GM20431 (cell line): ENCODE measurements around the gene PLCB3.

Source experiments
- in situ Hi-C: fragments of 300-500 bp; cut with MseI, MboI; formaldehyde crosslinking; loops from one replicate; pipeline ENCODE4 v1.15.0; 2020; ENCODE audit warnings: low sequenced_read_pairs; ENCODE audit not compliant: unreplicated experiment

PLCB3 gene

DNA sequence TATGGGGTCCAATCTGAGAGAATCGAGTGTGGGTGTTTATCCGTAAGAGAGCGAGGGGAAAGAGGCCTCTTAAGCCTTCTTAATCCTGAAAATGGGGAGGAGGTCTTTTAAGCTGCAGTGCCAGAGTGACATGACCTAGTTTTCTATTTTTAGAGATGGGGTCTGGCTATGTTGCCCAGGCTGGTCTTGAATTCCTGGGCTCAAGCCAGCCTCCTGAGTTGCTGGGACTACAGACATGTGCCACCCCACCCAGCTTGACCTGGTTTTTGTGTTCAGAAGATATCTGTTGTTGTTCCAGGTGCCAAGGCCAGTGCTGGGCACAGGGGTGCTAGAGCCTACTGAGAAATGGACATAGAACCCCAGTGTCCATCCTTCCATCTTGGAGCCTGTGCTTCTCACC lies 31.8 kb downstream of the PLCB3 start:
- in situ Hi-C loops = no loop called here

DNA sequence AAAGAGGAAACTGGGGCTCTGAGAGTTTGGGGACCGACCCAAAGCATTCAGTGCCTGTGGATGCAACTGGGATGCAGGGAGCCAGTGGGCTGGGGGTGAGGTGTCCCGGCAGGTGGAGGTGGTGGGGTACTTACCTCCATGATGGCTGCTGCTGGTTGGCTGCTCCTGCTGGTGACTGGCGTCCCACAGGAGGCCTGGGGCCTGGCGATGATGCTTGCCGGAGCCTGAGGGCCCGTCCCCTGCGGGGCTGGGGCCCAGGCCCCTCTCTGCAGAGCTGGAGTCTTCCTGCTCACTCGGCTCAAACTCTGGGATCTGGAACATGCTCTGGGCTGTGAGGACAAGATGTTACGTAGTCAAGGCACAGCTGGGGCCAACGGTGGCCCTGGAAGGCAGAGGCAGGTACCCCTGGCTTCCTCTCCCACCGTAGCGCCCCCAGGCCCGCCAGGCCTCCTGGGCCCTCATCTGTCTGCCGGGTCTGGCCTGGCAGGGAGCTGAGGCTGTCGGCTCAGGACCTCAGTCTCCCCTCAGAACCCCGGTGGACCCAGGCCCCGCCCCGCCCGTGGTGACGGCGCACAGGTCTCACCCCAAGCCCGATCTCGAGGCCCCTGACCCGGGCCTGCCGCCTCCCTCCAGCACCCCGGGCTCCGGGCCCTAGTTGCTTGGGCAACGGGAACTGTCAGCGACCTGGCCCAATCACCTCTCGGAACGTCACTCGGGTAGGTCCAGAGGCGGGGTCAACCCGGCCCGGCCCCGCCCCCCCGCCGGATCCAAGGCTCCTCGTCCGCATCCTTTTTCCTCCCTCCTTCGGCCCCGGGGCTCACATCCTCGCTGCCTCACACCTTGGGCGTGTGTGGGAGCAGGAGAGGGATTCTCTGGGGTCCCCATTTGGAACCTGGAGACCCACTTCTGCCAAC lies 33.0 kb downstream of the PLCB3 start, which contains the start of gene BAD:
Gene BAD (minus strand): TSS at position 618 of the 914 bp plus-strand sequence. CDS start 297 bp downstream, at position 321.
- in situ Hi-C loops = no loop called here

DNA sequence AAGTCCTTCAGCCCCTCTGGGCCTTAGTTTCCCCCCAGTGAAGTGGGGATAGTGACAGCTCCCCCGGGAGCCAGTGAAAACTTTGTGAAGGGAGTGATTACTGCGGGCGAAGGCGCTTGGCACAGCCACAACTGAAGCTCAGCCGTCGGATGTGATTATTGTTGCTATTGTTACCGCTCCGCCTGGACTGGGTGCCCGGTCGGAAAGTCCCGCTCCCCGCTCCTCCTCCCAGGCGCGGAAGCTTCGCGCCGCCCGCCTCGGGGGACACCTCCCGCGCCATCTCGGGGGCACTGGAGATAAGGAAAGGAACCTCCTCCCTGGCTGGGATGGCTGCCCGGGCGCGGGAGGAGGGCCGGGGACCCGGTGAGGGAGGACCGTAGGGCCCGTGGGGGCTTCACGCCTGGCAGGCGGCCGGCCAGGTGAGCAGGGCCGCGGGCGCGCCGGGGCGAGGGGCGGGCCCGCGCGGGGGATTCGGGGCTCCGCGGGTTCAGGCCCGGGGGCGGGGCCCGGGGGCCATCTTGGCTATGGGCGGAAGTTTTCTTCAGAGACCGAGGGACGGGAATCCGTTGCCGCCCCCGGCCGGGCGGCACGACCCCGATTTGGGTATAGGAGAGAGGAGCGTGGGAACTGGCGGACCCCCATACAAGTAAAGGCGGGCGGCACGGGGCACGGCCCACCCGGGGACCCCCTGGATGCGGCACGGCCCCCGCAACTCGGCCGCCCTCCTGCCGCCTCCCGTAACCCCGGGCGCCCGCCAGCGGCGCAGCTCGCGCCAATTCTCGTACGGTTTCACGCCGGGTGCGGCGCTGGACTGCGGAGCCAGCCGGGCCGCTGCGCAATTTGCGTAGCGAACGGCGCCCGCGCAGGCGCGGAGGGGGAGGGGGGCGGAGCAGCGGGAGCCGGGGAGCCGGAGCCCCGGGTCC lies 33.9 kb downstream of the PLCB3 start, which contains the start of gene GPR137:
Gene GPR137 (plus strand): TSS at position 887 of the 923 bp plus-strand sequence. CDS start 677 bp downstream, outside the sequence.
- in situ Hi-C loops = no loop called here

DNA sequence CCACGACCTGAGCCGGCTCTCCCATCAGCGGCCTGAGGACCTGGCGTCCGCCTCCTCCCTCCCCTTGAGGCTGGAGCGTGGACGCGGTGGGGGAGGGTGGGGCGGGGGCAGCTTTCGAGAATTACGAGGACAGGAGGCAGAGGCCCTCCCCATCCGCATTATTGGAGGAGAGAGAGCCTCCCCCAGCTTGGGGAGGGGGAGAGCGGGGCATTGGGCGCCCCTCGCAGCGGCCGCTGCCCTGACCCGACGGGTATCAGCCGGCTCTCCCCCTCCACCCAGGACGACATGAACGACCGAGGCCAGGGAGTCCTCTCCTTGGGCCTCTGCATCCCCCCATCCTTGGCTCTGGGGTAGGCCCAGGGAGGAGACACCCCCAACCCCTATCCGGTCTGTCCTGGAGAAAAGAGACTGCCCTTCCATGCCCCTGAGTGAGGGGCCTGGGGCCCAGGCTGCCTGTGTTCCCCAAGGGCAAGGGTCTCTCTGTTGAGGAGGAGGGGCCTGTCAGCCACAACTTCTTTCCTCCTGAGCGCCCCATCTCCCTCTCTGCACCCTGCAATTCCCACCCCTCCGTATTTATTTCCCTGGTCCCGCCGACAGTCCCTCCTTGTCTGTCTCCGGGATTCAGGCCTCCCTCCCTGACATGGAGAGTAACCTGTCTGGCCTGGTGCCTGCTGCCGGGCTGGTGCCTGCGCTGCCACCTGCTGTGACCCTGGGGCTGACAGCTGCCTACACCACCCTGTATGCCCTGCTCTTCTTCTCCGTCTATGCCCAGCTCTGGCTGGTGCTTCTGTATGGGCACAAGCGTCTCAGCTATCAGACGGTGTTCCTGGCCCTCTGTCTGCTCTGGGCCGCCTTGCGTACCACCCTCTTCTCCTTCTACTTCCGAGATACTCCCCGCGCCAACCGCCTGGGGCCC lies 34.8 kb downstream of the PLCB3 start:
- in situ Hi-C loops = no loop called here

DNA sequence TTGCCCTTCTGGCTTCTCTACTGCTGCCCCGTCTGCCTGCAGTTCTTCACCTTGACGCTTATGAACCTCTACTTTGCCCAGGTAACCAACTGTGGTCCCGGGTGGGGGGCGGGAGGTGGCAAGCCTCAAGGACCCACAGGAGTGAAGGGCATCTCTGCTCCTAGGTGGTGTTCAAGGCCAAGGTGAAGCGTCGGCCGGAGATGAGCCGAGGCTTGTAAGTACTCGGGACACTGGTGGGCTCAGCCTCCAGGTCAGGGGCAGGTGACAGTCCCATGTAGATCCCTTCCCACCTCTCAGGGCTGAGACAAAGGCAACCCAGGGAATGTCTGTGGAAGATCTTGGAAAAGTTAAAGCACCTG lies 35.5 kb downstream of the PLCB3 start:
- in situ Hi-C loops = no loop called here

DNA sequence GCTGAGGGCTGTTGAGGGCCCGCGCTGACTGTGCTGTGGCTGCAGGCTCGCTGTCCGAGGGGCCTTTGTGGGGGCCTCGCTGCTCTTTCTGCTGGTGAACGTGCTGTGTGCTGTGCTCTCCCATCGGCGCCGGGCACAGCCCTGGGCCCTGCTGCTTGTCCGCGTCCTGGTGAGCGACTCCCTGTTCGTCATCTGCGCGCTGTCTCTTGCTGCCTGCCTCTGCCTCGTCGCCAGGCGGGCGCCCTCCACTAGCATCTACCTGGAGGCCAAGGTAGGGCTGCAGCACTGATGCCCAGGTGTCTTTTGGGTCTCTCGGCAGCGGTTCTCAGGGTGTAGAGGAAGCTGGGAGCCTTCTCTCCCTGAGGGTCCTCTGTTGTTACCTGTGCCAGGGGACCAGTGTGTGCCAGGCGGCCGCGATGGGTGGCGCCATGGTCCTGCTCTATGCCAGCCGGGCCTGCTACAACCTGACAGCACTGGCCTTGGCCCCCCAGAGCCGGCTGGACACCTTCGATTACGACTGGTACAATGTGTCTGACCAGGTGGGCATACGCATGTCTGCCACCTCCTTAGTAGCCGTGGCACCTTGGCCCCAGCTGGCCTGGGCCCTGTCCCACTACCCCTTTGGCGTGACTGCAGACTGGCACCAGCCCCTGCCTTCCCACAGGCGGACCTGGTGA lies 36.5 kb downstream of the PLCB3 start:
- in situ Hi-C loops = no loop called here

DNA sequence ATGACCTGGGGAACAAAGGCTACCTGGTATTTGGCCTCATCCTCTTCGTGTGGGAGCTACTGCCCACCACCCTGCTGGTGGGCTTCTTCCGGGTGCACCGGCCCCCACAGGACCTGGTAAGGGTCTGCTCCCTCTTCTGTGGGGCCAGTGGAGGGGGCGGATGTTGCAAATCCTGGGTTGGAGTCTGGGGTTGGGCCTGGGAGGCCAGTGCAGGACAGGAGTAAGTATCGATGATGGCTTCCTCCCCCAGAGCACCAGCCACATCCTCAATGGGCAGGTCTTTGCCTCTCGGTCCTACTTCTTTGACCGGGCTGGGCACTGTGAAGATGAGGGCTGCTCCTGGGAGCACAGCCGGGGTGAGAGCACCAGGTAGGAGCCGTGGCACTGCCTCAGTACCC lies 37.0 kb downstream of the PLCB3 start:
- in situ Hi-C loops = no loop called here

DNA sequence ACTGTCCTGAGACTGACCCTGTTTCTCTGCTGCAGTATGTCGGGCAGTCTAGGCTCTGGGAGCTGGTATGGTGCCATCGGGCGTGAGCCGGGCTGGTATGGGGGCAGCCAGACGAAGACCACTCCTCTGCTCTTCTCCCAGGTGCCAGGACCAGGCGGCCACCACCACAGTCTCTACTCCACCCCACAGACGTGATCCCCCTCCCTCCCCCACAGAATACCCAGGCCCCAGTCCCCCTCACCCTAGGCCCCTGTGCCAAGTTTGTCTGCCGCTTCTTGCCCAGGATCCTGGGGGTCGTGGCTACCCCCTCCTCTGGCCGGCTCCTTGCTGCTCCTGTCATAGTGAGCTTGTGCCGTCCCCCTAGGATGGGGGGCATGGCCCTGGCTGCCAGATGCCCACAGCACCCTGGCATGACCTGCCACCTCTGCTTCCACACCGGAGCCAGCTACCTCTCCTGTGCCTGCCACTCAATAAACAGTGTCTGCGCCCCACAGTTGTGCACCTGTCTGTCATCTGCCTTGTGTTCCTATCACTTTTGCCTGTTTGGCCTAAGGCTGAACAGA lies 37.8 kb downstream of the PLCB3 start:
- in situ Hi-C loops = no loop called here

DNA sequence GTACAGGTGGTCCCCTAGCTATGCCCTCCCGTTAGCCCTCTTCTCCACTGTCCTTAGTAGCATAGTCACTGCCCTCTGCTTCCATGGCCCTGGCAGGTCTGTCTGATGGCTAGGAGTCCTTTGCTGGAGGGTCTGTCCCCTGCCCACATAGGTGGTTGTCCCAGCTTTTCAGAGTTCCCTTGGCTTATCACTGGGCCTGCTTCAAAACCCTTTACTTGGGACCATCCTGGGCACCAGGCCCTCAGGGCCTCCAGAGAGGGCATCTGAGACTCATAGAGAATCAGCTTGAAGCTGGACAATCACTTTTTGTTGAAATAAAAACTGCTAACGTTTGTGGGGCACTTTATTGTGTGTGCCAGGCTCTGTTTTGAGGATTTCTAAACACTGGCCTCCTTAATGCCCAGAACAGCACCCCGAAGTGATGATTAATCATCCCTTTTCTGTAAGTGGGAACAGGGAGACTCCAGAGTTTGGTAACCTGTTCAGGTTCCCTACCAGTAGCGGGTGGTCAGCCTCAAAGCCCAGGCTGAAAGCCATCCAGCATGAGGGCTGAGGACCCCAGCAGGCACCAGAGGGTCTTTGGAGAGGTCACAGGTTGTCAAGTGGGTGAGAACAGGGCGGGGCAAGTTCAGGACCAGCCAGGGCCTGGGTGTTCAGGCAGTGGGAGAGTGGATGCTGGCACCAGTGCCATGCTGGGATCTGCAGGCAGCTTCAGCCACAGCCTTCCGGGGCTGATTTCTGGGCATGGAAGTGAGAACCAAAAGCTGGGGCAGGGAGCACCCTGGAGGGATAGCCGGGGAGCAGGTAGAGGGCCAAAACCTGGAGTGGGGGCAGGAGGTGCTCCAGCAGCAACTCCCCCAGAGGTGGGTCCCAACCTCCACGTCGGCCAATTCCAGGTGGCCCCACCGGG lies 39.3 kb downstream of the PLCB3 start:
- in situ Hi-C loops = no loop called here

DNA sequence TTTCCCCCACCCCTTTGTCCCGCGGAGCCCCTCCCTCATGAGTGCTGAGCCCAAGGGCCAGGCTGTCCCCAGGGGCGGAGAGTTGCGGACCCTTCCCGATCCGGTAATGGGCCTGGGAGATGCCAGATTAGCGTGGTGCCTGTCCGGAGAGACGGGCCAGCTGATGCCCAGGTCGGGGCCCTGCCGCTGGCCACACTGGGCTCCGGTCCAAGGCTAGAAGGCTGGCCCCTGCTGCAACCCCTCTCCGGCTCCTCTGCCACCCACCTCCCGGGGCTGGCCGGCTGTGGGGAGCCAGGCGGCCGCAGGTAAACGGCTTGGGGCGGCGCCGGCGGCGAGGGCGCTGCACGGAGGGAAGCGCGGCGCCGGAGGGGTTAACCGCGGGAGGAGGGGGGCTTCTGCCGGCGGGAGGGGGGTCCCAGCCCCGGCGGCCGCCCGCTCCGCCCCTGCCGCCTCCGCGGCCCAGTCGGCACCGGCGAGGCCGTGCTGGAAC lies 40.0 kb downstream of the PLCB3 start, which contains the start of gene KCNK4:
Gene KCNK4 (plus strand): TSS at position 41 of the 490 bp plus-strand sequence. CDS start 1,717 bp downstream, outside the sequence.
- in situ Hi-C loops = no loop called here

DNA sequence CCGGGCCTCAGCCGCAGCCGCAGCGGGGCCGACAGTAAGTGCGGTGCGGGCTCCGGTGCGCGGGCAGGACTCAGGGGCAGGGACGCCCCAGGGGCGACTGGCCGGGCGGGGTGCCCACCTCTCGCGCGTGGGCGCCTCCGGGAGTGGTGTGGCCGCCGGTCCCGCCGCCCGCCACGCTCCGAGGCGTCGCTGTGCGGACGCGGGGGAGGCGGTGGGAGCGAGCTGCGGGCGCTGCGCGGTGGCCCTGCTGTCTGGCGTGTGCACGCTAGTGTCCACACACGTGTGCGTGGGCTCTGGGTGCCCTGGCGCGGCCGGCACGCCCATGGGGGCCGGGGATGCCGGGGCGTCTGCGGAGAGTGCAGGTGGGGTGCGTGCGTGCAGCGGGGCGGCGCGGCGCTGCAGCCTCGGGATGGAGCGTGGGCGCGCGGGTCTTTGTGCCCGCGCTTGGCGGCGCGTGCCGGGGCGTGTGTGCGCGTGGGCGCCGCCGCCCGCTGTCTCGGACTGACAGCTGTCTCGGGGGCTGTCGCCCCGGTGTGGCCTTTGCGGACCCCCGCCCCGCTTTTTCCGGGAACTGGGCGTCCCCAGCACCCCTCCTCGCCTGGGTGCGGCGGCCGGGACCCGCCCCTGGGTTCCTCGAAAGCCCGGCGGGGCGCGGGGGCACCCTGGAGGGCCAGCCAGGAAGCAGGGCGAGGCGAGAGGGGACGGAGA lies 40.6 kb downstream of the PLCB3 start:
- in situ Hi-C loops = no loop called here

DNA sequence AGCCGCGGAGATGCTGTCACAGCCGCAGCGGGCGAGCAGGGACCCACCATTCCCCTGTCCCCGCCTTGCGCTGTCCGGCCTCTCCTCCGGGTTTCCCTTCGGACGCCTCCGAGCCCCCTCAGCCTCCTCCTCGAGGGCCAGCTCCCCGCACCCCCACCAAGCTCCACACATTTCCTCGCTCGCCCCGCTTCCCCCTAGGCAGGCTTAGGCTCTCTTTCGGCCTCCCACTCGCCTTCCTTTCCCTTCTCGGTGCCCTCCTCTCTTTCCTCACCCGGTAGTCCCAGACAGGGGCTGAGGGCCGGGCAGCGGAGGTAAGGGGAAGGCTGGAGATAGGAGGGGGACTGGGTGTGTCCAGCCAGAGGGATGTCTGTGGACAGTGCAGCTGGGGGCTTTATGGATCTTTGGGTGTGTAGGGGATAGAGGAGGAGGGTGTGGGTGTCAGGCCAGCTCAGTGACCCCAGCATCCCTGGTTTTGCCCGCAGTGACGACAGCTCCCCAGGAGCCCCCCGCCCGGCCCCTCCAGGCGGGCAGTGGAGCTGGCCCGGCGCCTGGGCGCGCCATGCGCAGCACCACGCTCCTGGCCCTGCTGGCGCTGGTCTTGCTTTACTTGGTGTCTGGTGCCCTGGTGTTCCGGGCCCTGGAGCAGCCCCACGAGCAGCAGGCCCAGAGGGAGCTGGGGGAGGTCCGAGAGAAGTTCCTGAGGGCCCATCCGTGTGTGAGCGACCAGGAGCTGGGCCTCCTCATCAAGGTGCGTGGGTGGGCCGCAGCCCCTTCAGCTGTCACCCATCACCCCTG lies 41.3 kb downstream of the PLCB3 start:
- in situ Hi-C loops = no loop called here

DNA sequence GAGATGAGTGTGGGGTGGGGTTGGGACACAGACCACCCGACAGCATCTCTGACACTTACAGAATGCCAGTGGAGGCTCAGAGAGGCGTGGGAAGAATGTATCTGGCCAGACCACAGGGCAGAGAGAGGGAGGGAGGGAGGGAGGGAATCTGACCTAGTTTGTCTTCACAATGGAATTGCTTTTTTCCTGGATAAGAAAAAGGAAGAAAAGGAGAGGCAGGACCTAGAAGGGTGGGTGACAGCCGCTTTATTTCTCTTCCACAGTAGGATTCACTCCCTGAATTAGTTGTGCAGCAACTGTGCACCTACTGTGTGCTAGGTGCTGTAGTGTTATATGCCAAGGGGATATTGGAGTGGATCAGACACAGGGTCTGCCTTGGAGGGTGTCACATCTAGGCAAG lies 43.4 kb downstream of the PLCB3 start:
- in situ Hi-C loops = no loop called here

DNA sequence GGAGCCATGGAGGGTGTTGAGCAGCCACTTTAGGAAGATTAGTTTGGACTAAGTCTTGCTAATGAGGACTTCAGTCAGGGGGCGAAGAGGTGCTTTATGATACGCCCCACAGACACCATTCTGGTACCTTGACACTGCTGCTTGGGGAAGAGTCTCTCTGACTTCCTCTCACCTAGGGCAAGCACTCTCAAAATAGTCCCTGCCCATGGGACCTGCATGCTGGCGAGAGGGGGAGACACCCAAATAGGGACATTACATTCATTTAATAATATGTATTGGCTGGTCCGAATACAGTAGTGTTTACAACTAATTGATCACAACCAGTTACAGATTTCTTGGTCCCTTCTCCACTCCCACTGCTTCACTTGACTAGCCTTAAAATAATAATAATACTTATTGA lies 44.4 kb downstream of the PLCB3 start:
- in situ Hi-C loops = no loop called here

DNA sequence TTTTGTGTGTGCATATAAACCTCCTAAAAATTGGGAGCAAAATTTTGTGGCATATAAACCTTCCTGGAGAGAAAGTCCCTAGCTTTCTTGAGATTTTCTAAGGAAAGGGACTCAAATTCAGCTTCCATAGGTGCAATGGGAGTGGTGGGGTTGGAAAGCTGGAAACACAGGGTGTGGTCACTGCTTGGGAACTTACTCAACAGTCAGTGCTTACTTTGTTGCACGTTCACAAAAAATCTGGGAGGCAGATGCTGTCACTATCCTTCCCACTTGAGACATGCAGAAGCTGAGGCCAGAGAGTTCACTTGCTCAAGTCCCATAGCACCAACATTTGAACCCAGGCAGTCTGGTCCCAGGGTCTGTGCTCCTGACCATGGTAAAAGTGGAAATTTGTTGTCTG lies 44.9 kb downstream of the PLCB3 start:
- in situ Hi-C loops = no loop called here
